Left ventricle myocardium superior (tissue), 1 donor: Measurements from ENCODE around the gene NXPH3. TPM values are rescaled to one million over a fixed set of nuclear protein-coding genes. Genes with fewer than 3 reads are reported as not detected.
"Not testable (repeated sequence)": the region's sequence is repeated elsewhere in the genome, so short reads cannot be mapped to it uniquely, and the experiment has no call there.

Source experiments
- ATAC-seq: fragments of 200-7000 bp; cut with Tn5 transposase; one replicate; pipeline ENCODE4 v1.9.1; 2020; ENCODE audit warnings: mild to moderate bottlenecking, moderate library complexity
- DNase-seq: peaks from one replicate; pipeline ENCODE4 v3.0.0-alpha.2; 2020
- intact Hi-C: fragments of 100-400 bp; cut with micrococcal nuclease; formaldehyde crosslinking; loops from one replicate; pipeline ENCODE4 v1.11.0; 2022
- long read RNA-seq: library from polyadenylated mRNA; unstranded; transcript quantifications from one replicate; pipeline ENCODE4 v2.0.0, GENCODE V29; 2021
- total RNA-seq: library from RNA; stranded (reverse); fragmentation: NEBNext Ultra II Directional; extraction: Animal tissue kit (Norgen Biotek cat#: 25700); gene quantifications from one replicate; pipeline ENCODE4 v1.2.1, GENCODE V29; 2021
- donor health status: DM: no; HTN: yes; CAD: no; lungs with severe emphysema.

The NXPH3 gene
- total RNA-seq = 3.4 TPM
- long read RNA-seq, full-length matches to known transcripts = 3 of 3 reads
- long read RNA-seq, partial matches to known transcripts = 0 of 3 reads
- long read RNA-seq, other reads (novel, unspliced or antisense) = 0 of 3 reads

DNA sequence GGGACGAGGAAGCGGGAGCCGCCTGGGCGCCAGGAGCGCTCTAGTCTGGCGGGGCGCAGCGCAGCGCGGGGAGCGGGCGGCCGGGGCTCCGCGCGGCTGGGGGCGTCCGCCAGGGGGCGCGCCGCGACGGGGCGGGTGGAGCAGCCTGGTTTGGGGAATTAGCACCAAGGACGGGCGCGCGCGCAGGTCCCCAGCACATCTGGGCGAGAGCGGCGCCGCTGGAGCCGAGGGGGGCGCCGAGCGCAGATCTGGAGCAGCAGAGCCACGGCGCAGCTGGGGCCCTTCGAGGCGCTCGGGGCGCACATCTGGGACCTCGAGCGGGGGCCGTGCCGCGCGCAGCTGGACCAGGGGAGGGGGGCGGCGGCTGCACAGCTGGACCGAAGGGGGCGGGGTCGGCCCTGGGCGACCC lies at the start of gene NXPH3:
Gene NXPH3, plus strand, starts transcription at position 193 of the 409 bp plus-strand sequence. CDS start 349 bp downstream, outside the sequence.
- ATAC-seq = peak; percentile 74
- intact Hi-C loops = no loop called here
- peak; percentile 87 for DNase-seq

DNA sequence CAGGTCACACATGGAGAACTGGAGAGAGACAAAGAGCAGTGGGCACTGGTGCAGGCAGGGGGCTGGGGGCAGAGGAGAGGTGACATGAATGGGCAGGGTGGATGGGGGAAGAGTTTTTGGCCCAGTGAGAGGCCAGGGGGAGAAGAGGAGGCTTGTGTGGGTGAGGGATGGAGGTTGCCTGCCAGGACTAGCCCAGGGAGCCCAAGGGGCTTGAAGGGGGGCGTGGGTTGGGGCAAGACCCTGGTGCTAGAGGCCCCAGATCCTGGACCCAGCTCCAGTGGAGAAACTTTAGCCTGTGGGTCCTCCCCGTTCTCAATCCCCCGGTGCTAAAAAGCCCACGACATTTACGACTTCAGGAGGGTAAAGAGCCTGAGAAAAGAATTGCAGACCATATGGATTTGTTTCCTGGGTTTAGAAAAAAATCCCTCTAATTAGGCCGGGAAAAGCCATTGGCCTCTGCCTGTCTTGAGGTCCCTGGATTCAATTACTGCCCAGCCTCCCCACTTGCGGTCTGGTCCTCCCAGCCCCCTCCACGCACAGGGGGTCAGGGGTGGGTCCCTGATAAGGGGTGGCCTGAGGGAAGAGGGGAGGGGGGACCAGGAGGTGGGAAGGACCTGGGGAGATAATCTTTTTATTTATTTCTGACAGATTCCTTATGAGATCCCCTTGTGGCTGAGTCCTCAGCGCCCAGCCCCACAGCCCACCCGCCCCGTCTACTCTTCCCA lies 47.6 kb upstream of the NXPH3 start:
- intact Hi-C loops = no loop called here
- DNase-seq (no peak), ATAC-seq (no peak)

DNA sequence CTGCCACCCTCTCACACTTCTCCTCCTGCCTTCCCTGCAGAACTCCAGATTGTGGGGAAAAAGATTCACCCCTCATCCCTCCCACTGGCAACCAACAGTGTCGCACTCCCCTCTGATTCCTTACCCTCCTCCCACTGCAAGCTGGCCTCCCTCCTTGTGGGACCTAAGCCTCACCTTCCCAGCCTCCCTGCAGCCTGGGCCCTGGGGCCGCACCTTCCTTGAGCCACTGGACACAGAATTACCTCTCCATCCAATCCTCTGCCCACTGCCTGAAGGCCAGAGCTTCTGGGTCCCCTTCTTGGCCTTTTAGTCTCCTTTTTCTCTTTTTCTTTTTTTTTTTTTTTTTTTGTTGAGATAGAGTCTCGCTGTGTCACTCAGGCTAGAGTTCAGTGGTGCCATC lies 46.7 kb upstream of the NXPH3 start:
- no peak for ATAC-seq
- no peak for DNase-seq
- intact Hi-C loops = no loop called here

DNA sequence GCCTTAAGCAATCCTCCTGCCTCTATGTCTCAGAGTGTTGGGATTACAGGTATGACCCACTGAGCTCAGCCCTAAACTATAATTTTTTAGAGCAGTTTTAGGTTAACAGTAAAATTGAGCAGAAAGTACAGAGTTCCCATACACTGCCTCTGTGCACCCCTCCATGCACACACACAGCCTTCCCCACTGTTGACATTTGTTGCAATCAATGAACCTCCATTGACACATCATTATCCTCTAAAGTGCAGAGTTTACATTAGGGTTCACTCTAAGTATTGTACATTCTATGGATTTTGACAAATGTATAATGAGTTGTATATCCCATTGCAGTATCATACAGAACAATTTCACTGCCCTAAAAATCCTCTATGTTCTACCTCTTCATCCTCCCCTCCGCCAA lies 45.6 kb upstream of the NXPH3 start:
- ATAC-seq = no peak
- intact Hi-C loops = no loop called here
- no peak for DNase-seq

DNA sequence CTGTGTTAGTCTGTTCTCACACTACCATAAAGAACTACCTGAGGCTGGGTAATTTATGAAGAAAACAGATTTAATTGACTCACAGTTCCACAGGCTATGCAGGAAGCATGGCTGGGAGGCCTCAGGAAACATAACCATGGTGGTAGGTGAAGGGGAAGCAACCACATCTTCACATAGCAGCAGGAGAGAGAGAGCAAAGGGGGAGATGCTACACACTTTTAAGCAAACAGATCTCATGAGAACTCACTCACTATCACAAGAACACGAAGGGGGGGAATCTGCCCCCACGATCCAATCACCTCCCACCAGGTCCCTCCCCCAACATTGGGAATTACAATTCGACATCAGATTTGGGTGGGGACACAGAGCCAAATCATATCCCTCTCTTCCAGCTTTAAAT lies 31.8 kb upstream of the NXPH3 start:
- intact Hi-C loops = loop anchor here (5.0 to 10.0 kb wide), 2 partner anchors 49 to 87 kb away; partner anchors contain the start of gene NGFR
- ATAC-seq = no peak
- no peak for DNase-seq

DNA sequence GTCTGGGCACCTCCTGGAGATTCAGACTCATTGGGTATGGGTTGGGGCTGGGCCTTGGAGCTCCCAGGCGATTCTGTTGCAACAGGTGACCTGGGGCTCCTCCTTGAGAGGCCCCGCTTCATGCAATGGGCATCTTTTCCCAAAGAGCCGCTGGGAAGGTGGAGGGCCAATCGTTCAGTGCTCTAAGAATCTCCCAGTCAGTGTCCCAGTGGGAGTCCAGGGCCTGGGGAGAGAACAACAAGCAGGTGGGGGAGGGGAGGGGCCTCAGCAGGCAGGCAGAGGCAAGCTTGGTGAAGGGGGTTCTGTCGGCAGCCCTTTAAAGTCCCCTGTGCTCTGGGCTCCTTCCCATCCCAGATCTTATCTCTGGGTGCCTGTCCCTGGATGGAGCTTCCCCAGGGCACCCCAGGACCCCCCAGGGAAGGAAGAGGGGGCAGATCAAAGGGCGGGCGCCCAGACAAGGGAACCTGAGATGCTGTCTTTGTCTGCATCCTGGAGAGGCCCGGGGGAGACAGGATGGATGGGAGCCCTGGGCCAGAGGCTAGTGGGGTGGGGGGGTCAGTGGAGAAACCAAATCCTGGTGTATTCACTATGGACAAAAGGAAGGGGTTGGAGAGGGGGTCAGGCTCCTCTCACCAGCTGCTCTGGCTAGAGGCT lies 30.5 kb upstream of the NXPH3 start:
- no peak for ATAC-seq
- intact Hi-C loops = loop anchor here (10.0 kb wide), 1 partner anchor 50 kb away; the partner anchor contains the start of gene NGFR
- no peak for DNase-seq

DNA sequence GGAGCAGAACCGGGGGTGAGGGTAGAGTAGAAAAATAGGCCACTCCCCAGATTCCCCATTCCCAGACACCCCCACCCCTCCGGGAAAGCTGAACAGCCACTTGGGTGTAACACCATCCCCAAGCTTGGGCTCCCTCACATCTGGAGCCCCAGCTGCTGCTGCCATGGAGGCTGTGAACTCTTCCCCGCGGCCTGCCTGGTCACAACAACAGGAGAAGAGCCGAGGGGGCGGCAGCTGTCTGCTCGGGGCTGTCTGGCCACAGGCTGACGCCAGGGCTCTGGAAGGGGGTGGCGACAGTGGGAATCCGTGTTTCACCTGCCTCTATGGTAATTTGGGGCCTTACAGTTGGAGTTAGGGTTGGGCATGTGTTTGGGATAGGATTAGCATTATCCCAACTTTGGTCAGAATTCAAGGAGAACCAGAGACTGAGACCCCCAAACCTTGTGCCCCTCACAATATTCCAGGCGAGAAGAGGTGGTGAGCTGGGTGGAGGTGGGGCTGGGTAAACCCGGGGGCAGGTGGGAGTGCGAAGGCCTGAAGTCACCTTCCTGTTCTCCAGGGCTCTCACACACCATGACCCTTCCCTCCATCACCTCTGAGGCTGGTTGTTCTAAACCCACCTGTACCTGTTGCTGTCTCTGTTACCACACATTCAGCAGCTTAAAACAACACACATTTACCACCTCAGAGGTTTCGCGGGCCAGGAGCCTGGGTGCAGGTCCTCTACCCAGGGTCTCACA lies 29.7 kb upstream of the NXPH3 start:
- DNase-seq (no peak), ATAC-seq (no peak)
- intact Hi-C loops = loop anchor here (10.0 kb wide), 1 partner anchor 51 kb away; the partner anchor contains the start of gene NGFR

DNA sequence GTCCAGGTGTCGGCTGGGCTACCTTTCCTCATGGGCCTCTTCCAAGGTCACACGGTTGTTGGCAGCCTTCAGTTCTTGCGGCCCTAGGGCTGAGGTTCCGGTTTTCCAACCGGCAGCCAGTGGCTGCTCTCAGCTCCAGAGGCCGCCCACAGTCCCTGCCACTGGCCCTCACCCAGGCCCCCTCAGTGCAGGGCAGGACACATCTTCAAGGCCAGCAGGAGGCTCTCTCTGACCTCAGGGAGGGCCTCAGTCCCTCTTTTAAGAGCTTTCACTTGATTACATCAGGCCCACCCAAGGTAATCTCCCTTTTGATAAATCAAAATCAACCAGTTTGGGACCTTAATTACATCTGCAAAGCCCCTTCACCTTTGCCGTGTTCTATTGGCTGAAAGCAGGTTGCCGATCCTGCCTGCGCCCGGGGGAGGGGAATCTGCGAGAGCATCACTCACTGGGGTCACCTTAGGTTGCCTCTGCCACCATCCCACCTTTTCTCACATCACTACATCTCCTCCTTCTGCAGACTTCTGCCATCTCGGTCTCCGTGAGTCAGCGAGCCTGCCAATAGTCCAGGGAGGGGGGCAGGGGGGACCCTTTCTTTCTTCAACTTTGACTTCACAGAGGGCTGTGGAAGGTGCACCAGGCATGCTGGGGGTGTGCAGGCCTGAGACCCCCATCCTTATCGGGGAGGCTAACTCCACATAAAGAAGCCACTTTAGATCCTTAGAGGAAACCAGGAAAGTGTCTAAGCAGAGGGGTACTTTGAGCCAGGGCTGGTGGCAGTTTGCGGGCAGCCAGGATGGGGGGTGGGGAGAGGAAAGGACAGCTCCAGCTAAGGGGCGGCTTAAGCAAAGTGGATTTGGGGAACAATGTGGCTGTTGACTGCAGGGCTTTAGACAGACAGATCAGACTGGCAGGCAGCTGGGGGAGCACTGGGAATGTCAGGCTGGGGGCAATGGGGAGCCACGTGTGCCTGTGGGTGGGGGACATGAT lies 28.8 kb upstream of the NXPH3 start:
- no peak for DNase-seq
- intact Hi-C loops = loop anchor here (10.0 kb wide), 1 partner anchor 52 kb away; the partner anchor contains the start of gene NGFR
- no peak for ATAC-seq

DNA sequence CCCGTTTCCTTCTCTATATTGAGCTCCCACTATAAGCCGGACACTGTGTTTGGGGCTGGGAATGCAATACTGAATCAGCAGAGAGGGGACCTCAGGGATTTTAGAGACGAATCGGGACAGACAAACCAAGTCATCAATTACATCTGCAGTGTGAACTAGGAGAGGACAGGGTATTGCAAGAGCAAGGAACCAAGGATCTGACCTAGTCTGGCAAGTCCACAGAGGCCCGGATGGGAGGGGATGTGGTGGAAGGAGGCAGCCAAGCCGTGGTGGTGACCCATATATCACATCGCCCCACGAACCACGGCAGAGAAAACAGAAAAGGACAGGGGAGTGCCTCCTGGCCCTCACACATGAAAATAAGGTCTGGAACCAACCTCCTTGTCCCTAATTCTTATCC lies 28.1 kb upstream of the NXPH3 start:
- DNase-seq (no peak), ATAC-seq (peak; percentile 84)
- intact Hi-C loops = loop anchor here (10.0 kb wide), 1 partner anchor 53 kb away; the partner anchor contains the start of gene NGFR

DNA sequence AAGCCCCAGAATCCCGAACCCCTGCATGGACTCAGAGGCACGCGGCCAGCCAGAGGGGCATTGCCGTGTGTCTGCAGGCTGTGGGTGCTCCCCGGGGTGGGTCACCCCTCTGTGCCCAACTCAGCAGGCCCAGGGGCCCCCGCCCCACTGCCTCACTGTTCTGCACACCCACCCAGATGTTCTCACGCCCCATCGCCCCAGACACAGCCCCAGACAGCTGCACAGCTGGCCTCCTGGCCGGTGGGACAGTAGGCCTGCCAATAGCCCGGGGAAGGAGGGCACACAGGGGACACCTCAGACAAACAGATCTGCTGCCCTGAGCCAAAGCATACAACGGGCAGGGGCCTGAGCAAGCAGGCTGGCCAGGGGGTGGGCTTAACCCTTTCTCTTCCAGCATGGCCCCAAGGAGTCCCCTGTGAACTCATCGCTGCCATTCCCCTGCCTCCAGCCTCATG lies 27.6 kb upstream of the NXPH3 start:
- intact Hi-C loops = loop anchor here (10.0 kb wide), 1 partner anchor 53 kb away; the partner anchor contains the start of gene NGFR
- DNase-seq (peak; percentile 64), ATAC-seq (peak; percentile 83)

DNA sequence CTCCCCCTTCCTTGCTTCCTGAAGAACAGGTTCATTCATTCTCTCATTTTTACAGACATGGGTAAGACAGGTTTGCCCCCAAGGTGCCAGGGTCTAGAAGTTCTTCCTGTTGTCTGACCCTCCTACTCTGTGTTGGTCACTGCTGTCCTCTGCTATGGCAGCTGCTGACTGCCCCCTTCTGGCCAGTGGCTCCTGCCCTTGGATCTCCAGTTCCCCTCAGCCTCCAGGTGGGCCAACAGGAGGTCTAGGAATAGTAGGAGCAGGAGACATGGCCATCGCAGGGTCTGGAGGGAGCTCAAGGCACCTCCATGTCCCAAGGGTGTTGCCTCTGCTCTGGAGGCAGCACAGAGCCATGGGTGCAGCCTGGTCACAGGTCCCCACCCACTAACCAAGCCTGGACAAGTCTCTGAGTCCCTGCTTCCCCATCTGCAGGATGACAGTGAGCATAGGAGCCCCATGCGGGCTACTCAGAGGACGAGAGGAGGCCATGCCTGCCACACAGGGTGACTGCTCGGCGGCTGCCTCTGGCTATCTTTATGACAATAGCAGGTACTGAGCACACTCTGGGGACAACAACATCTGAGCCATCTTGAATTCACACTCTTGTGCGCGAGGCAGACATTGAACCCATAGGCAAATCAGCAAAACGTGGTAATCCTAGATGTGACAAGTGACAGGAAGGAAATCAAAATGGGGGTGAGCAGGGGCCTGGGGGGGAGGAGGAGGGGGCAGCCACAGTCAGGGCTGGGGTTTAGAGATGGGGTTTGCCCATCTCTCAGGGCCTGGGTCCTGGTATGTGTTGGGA lies 27.0 kb upstream of the NXPH3 start:
- intact Hi-C loops = loop anchor here (10.0 kb wide), 1 partner anchor 54 kb away; the partner anchor contains the start of gene NGFR

DNA sequence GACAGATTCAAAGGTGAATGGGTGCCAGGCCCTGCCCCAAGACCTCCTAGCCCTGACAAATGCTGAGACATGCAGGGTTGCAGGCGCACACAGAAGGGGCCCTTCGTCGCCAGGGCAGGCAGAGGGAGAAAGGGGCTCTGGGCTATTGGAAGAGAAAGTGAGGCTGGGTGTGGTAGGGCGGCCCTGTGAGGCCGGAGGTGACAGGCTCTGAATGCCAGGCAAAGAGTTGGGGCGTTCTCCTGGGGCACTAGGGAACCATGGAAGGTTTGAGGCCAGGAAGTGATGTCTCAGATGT lies 26.4 kb upstream of the NXPH3 start:
- DNase-seq (no peak), ATAC-seq (no peak)
- intact Hi-C loops = loop anchor here (10.0 kb wide), 1 partner anchor 54 kb away; the partner anchor contains the start of gene NGFR

More for the DNA sequence above, 27.0 kb upstream of the NXPH3 start:
- ATAC-seq (peak; percentile 75), DNase-seq (peak; percentile 78)

DNA sequence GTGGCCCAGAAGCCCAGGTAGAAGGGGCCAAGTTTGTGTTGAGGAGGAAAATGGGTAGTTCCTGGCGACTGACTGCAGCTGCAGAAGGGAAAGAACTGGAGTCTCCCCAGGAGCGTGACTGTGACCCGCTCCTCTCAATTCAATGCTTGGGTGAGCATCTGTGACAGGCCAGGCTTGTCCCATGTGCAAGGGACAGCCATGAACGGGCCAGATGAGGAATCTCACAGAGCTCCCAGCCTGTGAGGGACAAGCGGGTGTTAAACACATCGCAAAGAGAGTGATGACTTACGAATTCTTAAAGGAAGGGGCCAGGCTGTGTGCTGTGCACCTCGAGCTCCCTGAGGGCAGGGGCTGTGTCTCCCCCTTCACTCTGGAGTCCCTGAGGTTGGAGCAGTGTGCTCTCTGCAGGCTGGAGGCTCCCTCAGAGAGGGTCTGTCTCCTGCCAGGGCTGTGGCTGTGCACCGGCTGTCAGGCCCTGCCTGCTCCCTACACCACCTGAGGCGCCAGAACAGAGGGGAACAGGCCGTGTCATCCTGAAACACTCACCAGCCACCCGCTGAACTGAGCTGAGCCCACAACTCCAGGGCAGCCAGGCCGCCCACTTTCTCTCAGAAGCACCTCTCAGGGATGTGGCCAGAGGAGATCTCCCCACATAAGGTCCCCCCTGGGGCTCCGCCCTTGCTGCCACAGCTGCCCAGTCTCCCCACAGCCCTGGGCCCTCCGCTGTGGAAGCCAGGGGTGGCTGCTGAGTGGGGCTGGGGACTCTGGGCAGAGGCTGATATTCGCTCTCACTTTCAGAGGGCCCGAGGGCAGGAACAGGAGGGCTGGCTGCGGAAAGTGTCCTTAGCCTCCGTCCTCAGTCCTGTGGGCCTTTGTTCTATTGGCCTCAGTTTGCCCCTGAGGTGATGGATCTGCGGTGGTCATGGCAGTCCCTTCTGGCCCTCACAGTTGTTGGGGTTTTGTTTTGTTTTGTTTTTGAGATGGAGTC lies 25.7 kb upstream of the NXPH3 start:
- DNase-seq (no peak), ATAC-seq (no peak)
- intact Hi-C loops = loop anchor here (10.0 kb wide), 3 partner anchors 55 to 235 kb away; partner anchors contain the start of gene NGFR

DNA sequence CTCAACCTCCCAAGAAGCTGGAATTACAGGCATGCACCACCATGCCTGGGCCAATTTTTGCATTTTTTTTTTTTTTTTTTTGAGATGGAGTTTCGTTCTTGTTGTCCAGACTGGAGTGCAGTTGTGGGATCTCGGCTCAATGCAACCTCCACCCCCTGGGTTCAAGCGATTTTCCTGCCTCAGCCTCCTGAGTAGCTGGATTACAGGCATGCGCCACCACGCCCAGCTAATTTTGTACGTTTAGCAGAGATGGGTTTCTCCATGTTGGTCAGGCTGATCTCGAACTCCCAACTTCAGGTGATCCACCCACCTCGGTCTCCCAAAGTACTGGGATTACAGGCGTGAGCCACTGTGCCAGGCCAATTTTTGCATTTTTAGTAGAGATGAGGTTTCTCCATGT lies 24.9 kb upstream of the NXPH3 start:
- not testable (repeated sequence) for DNase-seq, ATAC-seq
- intact Hi-C loops = loop anchor here (10.0 kb wide), 2 partner anchors 116 to 236 kb away; no protein-coding TSS in a partner anchor

DNA sequence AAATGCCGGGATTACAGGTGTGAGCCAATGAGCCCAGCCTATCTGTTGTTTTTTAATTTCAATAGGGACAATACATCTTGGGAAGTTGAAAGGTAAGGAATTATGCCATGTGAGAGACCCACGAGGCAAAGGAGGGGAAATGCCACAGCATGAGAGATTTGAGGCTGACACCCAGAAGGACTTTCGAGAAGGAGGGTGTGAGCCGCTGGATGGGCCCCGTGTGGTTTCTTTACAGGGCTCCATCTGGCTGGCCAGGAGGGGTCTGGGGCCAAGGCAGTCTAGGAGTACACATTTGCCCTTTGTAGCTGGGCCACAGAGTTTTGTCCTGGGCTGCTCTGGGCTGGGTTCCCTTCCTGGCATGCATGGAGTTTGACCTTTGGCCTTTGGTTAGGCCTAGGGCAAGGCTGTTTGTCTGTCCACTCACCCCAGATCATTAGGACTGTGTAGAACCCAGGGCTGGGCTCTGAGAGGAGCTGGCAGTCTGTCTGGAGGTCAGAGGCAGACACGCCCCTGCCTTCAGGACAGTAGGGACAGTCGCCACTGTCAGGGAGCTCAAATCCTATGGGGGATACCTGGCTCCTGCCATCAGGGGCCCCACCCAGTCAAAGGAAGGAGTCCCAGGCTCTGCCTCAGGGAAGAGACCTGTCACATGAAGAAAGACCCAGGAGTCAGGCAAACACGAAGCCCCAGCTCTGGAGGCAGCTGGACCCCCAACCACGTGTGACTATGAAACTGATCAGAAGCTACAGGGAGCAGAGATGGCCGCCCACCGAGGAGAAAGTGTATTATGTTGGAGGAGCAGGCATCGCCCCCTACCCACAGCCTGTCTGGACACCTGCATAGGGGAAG lies 24.2 kb upstream of the NXPH3 start:
- ATAC-seq (no peak), DNase-seq (no peak)
- intact Hi-C loops = loop anchor here (10.0 kb wide), 2 partner anchors 117 to 237 kb away; no protein-coding TSS in a partner anchor
